22Rv1 (cell line): ENCODE measurements around the gene USP34.
"Not testable (repeated sequence)": the region's sequence is repeated elsewhere in the genome, so short reads cannot be mapped to it uniquely, and the experiment has no call there.

ENCODE experiments used
- ZFX ChIP-seq: fragments of 450-650 bp; IDR thresholded peaks from 2 replicates; pipeline ENCODE4 v1.6.1; 2017; ENCODE audit warnings: antibody characterized with exemption, borderline replicate concordance
- TF ChIP-seq, protein P1 (sequence below): fragments of 450-650 bp; IDR thresholded peaks from 2 replicates; pipeline ENCODE4 v1.5.1; 2017; ENCODE audit warnings: mild to moderate bottlenecking

DNA sequence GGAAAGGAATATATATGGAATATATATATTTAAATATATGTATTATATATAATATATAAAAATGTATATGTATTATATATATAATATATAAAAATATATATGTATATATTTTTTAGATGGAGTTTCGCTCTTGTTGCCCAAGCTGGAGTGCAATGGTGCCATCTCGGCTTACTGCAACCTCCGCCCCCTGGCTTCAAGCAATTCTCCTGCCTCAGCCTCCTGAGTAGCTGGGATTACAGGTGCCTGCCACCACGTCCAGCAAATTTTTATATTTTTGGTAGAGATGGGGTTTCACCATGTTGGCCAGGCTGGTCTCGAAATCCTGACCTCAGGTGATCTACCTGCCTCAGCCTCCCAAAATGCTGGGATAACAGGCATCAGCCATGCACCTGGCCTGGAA, 322.8 kb downstream of the USP34 start:
- TF ChIP-seq, protein P1, sequence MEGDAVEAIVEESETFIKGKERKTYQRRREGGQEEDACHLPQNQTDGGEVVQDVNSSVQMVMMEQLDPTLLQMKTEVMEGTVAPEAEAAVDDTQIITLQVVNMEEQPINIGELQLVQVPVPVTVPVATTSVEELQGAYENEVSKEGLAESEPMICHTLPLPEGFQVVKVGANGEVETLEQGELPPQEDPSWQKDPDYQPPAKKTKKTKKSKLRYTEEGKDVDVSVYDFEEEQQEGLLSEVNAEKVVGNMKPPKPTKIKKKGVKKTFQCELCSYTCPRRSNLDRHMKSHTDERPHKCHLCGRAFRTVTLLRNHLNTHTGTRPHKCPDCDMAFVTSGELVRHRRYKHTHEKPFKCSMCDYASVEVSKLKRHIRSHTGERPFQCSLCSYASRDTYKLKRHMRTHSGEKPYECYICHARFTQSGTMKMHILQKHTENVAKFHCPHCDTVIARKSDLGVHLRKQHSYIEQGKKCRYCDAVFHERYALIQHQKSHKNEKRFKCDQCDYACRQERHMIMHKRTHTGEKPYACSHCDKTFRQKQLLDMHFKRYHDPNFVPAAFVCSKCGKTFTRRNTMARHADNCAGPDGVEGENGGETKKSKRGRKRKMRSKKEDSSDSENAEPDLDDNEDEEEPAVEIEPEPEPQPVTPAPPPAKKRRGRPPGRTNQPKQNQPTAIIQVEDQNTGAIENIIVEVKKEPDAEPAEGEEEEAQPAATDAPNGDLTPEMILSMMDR = not testable (repeated sequence)
- not testable (repeated sequence) for TF ChIP-seq ZFX
